ENCODE data around the gene ARID1B.

ARID1B gene

GRCh38 chr6:156919814-156920369 is 142.7 kb downstream of the ARID1B start:
- Histone ChIP-seq H3K27ac (ENCODE audit: low read depth, low read length) (no peak overlapping the region), H3K4me2 (ENCODE audit: low read depth, low read length, poor library complexity, severe bottlenecking) (no peak overlapping the region), H3F3A (ENCODE audit: insufficient read depth) (peaks cover 5% of the 10 kb centered on the region; the same call in 1 of the 2 replicates), H3K9me3 (ENCODE audit: insufficient read depth, low read length) (no peaks in the 10 kb centered on the region), H3K9me2 (replicated peaks; ENCODE audit: insufficient read depth, low read length) (no peaks in the 10 kb centered on the region), H4K20me1 (ENCODE audit: low read depth, low read length) (no peaks in the 10 kb centered on the region), H3K36me3 (ENCODE audit: low read length) (no peaks in the 10 kb centered on the region), H3K27me3 (ENCODE audit: low read length) (no peaks in the 10 kb centered on the region), H3K4me3 (ENCODE audit: insufficient read depth, low read length, poor library complexity, severe bottlenecking) (no peak overlapping the region), H2AFZ (ENCODE audit: low read depth, low read length, severe bottlenecking) (no peak overlapping the region), H3K79me2 (ENCODE audit: insufficient read depth, low read length) (peaks cover 31% of the 10 kb centered on the region), H3K9ac (ENCODE audit: low read length) (no peak overlapping the region)
- TF ChIP-seq EZH2phosphoT487 (conservative IDR thresholded peaks at IDR 0.05; ENCODE audit: low read length) (no peak), CTCF (IDR thresholded peaks at IDR 0.05; ENCODE audit: insufficient read depth, low read length, poor library complexity, severe bottlenecking) (no peak)

GRCh38 chr6:156924246-156924645 is 147.1 kb downstream of the ARID1B start:
- TF ChIP-seq CTCF (IDR thresholded peaks at IDR 0.05; ENCODE audit: insufficient read depth, low read length, poor library complexity, severe bottlenecking) (no peak), EZH2phosphoT487 (conservative IDR thresholded peaks at IDR 0.05; ENCODE audit: low read length) (no peak)
- Histone ChIP-seq H3K9me3 (ENCODE audit: insufficient read depth, low read length) (no peaks in the 10 kb centered on the region), H3K9ac (ENCODE audit: low read length) (no peak overlapping the region), H3K9me2 (replicated peaks; ENCODE audit: insufficient read depth, low read length) (no peaks in the 10 kb centered on the region), H3K27me3 (ENCODE audit: low read length) (no peaks in the 10 kb centered on the region), H4K20me1 (ENCODE audit: low read depth, low read length) (no peaks in the 10 kb centered on the region), H3K4me2 (ENCODE audit: low read depth, low read length, poor library complexity, severe bottlenecking) (no peak overlapping the region), H2AFZ (ENCODE audit: low read depth, low read length, severe bottlenecking) (no peak overlapping the region), H3K79me2 (ENCODE audit: insufficient read depth, low read length) (peaks cover 36% of the 10 kb centered on the region), H3K4me3 (ENCODE audit: insufficient read depth, low read length, poor library complexity, severe bottlenecking) (no peak overlapping the region), H3K27ac (ENCODE audit: low read depth, low read length) (no peak overlapping the region), H3F3A (ENCODE audit: insufficient read depth) (no peaks in the 10 kb centered on the region), H3K36me3 (ENCODE audit: low read length) (no peaks in the 10 kb centered on the region)

- Histone ChIP-seq H3K4me2 (ENCODE audit: low read depth, low read length, poor library complexity, severe bottlenecking) (no peak overlapping the region), H2AFZ (ENCODE audit: low read depth, low read length, severe bottlenecking) (no peak overlapping the region), H4K20me1 (ENCODE audit: low read depth, low read length) (no peaks in the 10 kb centered on the region), H3K4me3 (ENCODE audit: insufficient read depth, low read length, poor library complexity, severe bottlenecking) (no peak overlapping the region), H3K79me2 (ENCODE audit: insufficient read depth, low read length) (peaks cover 34% of the 10 kb centered on the region), H3F3A (ENCODE audit: insufficient read depth) (no peaks in the 10 kb centered on the region), H3K36me3 (ENCODE audit: low read length) (no peaks in the 10 kb centered on the region), H3K9me2 (replicated peaks; ENCODE audit: insufficient read depth, low read length) (no peaks in the 10 kb centered on the region), H3K27ac (ENCODE audit: low read depth, low read length) (no peak overlapping the region), H3K27me3 (ENCODE audit: low read length) (no peaks in the 10 kb centered on the region), H3K9me3 (ENCODE audit: insufficient read depth, low read length) (no peaks in the 10 kb centered on the region), H3K9ac (ENCODE audit: low read length) (no peak overlapping the region)
- TF ChIP-seq CTCF (IDR thresholded peaks at IDR 0.05; ENCODE audit: insufficient read depth, low read length, poor library complexity, severe bottlenecking) (no peak), EZH2phosphoT487 (conservative IDR thresholded peaks at IDR 0.05; ENCODE audit: low read length) (no peak)
Measured at GRCh38 chr6:156925026-156925425, 147.8 kb downstream of the ARID1B start.
